K562 (cell line): ENCODE results near the gene ATP6V1A. TPM values are rescaled to one million over a fixed set of nuclear protein-coding genes. Genes with fewer than 3 reads are reported as not detected.

ENCODE experiments used
- C11orf30 ChIP-seq: fragments of 450-650 bp; IDR thresholded peaks from 2 replicates; pipeline ENCODE4 v1.6.1; 2016; ENCODE audit warnings: low read depth, mild to moderate bottlenecking
- CBFA2T2 ChIP-seq: fragments of 450-650 bp; conservative IDR thresholded peaks from 2 replicates; pipeline ENCODE4 v1.6.1; 2017; ENCODE audit warnings: mild to moderate bottlenecking
- E2F1 ChIP-seq: sonication (generic); formaldehyde crosslinking; IDR thresholded peaks from 2 replicates; pipeline ENCODE4 v1.8.1; 2023; ENCODE audit warnings: mild to moderate bottlenecking, missing genetic modification reagents, moderate library complexity
- FIP1L1 ChIP-seq: fragments of 200-400 bp; formaldehyde crosslinking; IDR thresholded peaks from 2 replicates; pipeline ENCODE4 v1.6.1; 2018; ENCODE audit warnings: mild to moderate bottlenecking, low read depth, low read length; ENCODE audit not compliant: poor library complexity, severe bottlenecking
- HDAC8 ChIP-seq: fragments of 450-650 bp; IDR thresholded peaks from 2 replicates; pipeline ENCODE4 v1.6.1; 2016; ENCODE audit warnings: mild to moderate bottlenecking, missing genetic modification characterization, moderate library complexity, missing compliant biosample characterization
- NCOR1 ChIP-seq: fragments of 450-650 bp; IDR thresholded peaks from 2 replicates; pipeline ENCODE4 v1.6.1; 2016; ENCODE audit warnings: mild to moderate bottlenecking, moderate library complexity
- RBFOX2 ChIP-seq: fragments of 200-400 bp; formaldehyde crosslinking; IDR thresholded peaks from 2 replicates; pipeline ENCODE4 v1.6.1; 2017; ENCODE audit warnings: low read depth, mild to moderate bottlenecking, low read length, moderate library complexity
- SUPT5H ChIP-seq: fragments of 450-650 bp; IDR thresholded peaks from 2 replicates; pipeline ENCODE4 v1.6.1; 2016
- ZBTB11 ChIP-seq, 3 experiments: fragments of 200-800 bp in 1 of 3; fragments of 250-450 bp in 1 of 3; fragments of 450-650 bp in 1 of 3; sonication (Bioruptor Pico) in 1 of 3; sonication (Bioruptor generic) in 1 of 3; formaldehyde crosslinking in 1 of 3; IDR thresholded peaks; 2 replicates each; pipeline versions ENCODE4 v1.6.1 to v1.8.0; 2016 to 2022; ENCODE audit warnings: mild to moderate bottlenecking in 2 of 3, missing genetic modification characterization in 2 of 3, missing compliant biosample characterization in 1 of 3, moderate library complexity in 1 of 3
- ZBTB5 ChIP-seq: fragments of 450-650 bp; IDR thresholded peaks from 2 replicates; pipeline ENCODE4 v1.6.1; 2017; ENCODE audit warnings: antibody characterized with exemption
- ZNF277 ChIP-seq: fragments of 250-450 bp; sonication (Bioruptor Pico); IDR thresholded peaks from 2 replicates; pipeline ENCODE4 v1.8.0; 2022; ENCODE audit warnings: inconsistent platforms, mild to moderate bottlenecking, moderate library complexity, borderline replicate concordance
- ZNF280A ChIP-seq: fragments of 450-650 bp; IDR thresholded peaks from 2 replicates; pipeline ENCODE4 v1.6.1; 2018; ENCODE audit warnings: mild to moderate bottlenecking, low read depth; ENCODE audit not compliant: partially characterized antibody
- ZNF311 ChIP-seq: fragments of 250-450 bp; sonication (Bioruptor Pico); IDR thresholded peaks from 2 replicates; pipeline ENCODE4 v1.4.0; 2020; ENCODE audit warnings: mild to moderate bottlenecking, moderate library complexity
- ZNF398 ChIP-seq: fragments of 250-450 bp; sonication (Bioruptor Pico); IDR thresholded peaks from 2 replicates; pipeline ENCODE4 v1.8.0; 2021; ENCODE audit warnings: moderate library complexity, mild to moderate bottlenecking, inconsistent platforms
- ZZZ3 ChIP-seq: fragments of 450-650 bp; IDR thresholded peaks from 2 replicates; pipeline ENCODE4 v1.6.1; 2016; ENCODE audit warnings: antibody characterized with exemption, mild to moderate bottlenecking, moderate library complexity
- polyA plus RNA-seq, 8 experiments: library from polyadenylated mRNA; depleted of rRNA in 4 of 8; stranded (reverse) in 5 of 8; unstranded in 3 of 8; fragments of >200 nt; fragmentation: Nextera tagmentation in 2 of 8; fragmentation: Illumina TruSeq in 1 of 8; extraction: Ambion mirVana in 2 of 8; extraction: Trizol in 1 of 8; gene quantifications; 2 replicates each; pipeline versions ENCODE4 v1.2.1 to v1.2.3, GENCODE V29; 2011 to 2014; ENCODE audit warnings: inconsistent platforms in 1 of 8, missing spikeins in 1 of 8
- total RNA-seq, 7 experiments: library from RNA; depleted of rRNA in 6 of 7; stranded (reverse); fragments of >200 nt in 6 of 7; fragmentation: Illumina TruSeq in 2 of 7; extraction: Trizol in 2 of 7; gene quantifications; 2 replicates each; pipeline versions ENCODE4 v1.2.1 to v1.2.3, GENCODE V29; 2011 to 2021; ENCODE audit warnings: low replicate concordance in 1 of 7

Gene ATP6V1A
- total and polyA plus RNA-seq, 9 of the 15 experiments (the other 6 are each of a cell fraction or from before 2014, with no cell fraction given) = 23.6 to 57.1 (median 39.9) TPM

GRCh38 chr3:113746548-113747282, at the start of gene ATP6V1A (continued):
- TF ChIP-seq ZNF398 (no peak), ZZZ3 (no peak), ZNF277 (CRISPR knock-in tag) (no peak), RBFOX2 (no peak), CBFA2T2 (peak; percentile 56), C11orf30 (peak; percentile 38; the same call in 1 of the 2 replicates), E2F1 (no peak), SUPT5H (peak; percentile 61), ZBTB5 (no peak), NCOR1 (no peak), FIP1L1 (no peak), HDAC8 (tag) (no peak), ZNF280A (no peak), ZBTB11 (CRISPR knock-in tag; IDR thresholded peaks at IDR 0.05) (peak; percentile 85 to 98 (median 97)), ZNF311 (CRISPR knock-in tag) (no peak)
